ENCODE measurements around the gene PTGES. TPM values are rescaled to one million over a fixed set of nuclear protein-coding genes. Genes with fewer than 3 reads are reported as not detected.

PTGES gene
- total RNA-seq, 1 donor from 2014 or later, result 29.1 TPM

- no peaks in the 10 kb centered on the region for H3K9me3 Mint-ChIP-seq
- no peak for TF ChIP-seq CTCF (conservative IDR thresholded peaks at IDR 0.05)
- H3K4me3 Mint-ChIP-seq, result no peak overlapping the region
- no peak for DNase-seq (ENCODE audit: extremely low spot score, unreplicated experiment)
- peaks cover 3% of the 10 kb centered on the region for H3K4me1 Mint-ChIP-seq (ENCODE audit: unreplicated experiment)
- no peak overlapping the region for H3K27ac Mint-ChIP-seq
- H3K27me3 Mint-ChIP-seq, result peaks cover 10% of the 10 kb centered on the region
- no peaks in the 10 kb centered on the region for H3K36me3 Mint-ChIP-seq
These were observed 20.7 kb downstream of the PTGES start for GRCh38 chr9:129732100-129732499.

DNA sequence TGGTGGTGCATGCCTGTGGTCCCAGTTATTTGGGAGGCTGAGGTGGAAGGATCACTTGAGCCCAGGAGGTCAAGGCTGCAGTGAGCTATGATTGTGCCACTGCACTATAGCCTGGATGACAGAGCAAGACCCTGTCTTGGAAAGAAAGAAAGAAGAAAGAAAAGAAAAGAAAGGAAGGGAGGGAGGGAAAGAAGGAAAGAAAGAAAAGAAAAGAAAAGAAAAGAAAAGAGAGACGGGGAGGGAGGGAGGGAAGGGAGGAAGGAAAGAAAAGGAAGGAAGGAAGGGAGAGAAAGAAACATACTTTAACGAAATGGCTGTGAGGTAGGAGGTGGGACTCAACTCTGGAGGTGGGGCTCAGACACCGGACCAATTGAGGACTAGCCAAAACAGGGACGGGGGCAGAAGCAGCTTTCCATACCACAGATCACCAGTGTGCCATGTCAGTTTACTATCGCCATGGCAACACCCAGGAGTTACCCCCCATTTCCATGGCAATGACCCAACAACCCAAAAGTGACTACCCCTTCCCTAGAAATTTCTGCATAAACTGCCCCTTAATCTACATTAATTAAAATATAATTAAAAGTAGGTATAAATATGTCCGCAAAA lies 21.3 kb downstream of the PTGES start:
- H3K4me1 Mint-ChIP-seq (ENCODE audit: unreplicated experiment), result peaks cover 7% of the 10 kb centered on the region
- H3K36me3 Mint-ChIP-seq, result no peaks in the 10 kb centered on the region
- no peak overlapping the region for H3K27ac Mint-ChIP-seq
- no peak overlapping the region for H3K4me3 Mint-ChIP-seq
- no peak for TF ChIP-seq CTCF (conservative IDR thresholded peaks at IDR 0.05)
- no peaks in the 10 kb centered on the region for H3K9me3 Mint-ChIP-seq
- H3K27me3 Mint-ChIP-seq, result peaks cover 13% of the 10 kb centered on the region
- no peak for DNase-seq (ENCODE audit: extremely low spot score, unreplicated experiment)

GRCh38 chr9:129728744-129729143 lies 24.1 kb downstream of the PTGES start:
- DNase-seq (ENCODE audit: extremely low spot score, unreplicated experiment), result no peak
- Mint-ChIP-seq H3K36me3 (no peaks in the 10 kb centered on the region), H3K27me3 (peaks cover 13% of the 10 kb centered on the region), H3K4me1 (ENCODE audit: unreplicated experiment) (peaks cover 13% of the 10 kb centered on the region), H3K4me3 (no peak overlapping the region), H3K9me3 (no peaks in the 10 kb centered on the region), H3K27ac (no peak overlapping the region)
- TF ChIP-seq CTCF (conservative IDR thresholded peaks at IDR 0.05), result no peak

DNA sequence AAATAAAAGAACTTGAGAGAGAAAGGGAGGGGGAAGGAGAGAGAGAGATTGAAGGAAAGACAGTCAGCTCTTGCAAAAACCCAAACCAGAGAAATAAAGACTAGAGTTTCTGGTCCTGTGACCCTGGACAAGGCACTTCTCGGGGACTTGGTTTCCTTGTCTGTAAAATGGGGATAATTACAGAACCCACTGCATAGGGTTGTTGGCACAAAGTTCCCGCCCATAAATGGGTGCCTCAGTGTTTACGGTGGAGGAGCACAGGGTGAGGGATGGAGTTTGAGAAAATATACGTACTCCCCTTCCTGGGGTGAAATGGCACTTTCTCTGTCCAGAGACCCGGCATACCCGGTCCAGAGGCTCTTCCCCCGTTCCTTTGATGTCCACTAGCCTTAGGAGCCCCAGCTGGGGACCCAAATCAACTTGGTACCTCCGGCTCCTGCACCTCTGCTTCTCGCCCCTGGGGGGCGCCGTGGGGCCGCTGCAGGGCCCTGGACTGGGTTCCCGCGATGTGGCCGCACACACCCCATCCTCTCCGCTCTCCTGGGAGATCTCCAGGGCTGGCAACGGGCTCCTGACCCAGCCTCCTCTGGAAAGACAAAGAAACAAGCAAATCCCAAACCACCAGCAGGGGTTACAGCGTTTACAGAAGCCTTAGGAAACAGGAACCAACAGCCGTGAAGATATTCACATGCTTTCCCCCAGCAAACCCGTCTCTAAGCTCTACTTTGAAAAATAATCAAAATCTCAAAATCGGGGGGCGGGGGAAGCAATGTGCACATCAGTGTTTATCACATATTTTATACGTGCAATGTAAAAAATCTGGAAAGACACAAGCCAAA lies 26.3 kb downstream of the PTGES start:
- Mint-ChIP-seq H3K4me1 (ENCODE audit: unreplicated experiment) (peaks cover 10% of the 10 kb centered on the region), H3K27ac (no peak overlapping the region), H3K27me3 (peaks cover 11% of the 10 kb centered on the region), H3K36me3 (no peaks in the 10 kb centered on the region), H3K4me3 (peak overlapping the region; percentile 39), H3K9me3 (no peaks in the 10 kb centered on the region)
- TF ChIP-seq CTCF (conservative IDR thresholded peaks at IDR 0.05), result peak; percentile 95
- DNase-seq (ENCODE audit: extremely low spot score, unreplicated experiment), result peak; percentile 80

DNA sequence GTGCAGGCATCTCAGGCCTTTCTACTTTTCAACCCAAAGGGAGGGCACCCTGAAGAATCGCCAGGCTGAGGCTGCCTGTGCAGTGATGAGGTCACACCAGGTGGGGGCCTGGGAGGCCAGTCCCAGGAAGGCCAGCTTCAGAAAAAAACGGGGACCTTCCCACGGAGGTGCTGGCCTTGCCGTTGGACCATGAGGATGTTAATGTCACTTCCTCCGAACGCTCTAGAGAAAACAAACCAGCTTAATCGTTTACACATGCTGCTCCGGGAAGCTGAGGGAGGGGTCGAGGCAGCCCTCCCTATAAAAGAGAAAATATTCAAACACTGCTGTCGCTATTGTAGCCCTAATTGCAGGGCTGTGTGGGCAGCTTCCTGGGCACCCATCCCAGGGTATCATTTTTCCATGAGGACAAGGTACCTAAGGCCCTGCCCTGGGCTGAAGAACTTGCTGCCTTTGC lies 27.0 kb downstream of the PTGES start:
- Mint-ChIP-seq H3K27me3 (peaks cover 7% of the 10 kb centered on the region), H3K27ac (no peak overlapping the region), H3K9me3 (no peaks in the 10 kb centered on the region), H3K4me1 (ENCODE audit: unreplicated experiment) (peaks cover 10% of the 10 kb centered on the region), H3K4me3 (peak overlapping the region; percentile 39), H3K36me3 (no peaks in the 10 kb centered on the region)
- TF ChIP-seq CTCF (conservative IDR thresholded peaks at IDR 0.05), result no peak
- no peak for DNase-seq (ENCODE audit: extremely low spot score, unreplicated experiment)

Data from type B pancreatic cell (in vitro differentiated cells).